Loucy (cell line): ENCODE measurements around the gene SMG6.

Experiments
- H2AFZ ChIP-seq: fragments of 200-600 bp; sonication (generic); 2 replicates; pipeline ENCODE4 v1.6.0; 2016; ENCODE audit warnings: antibody characterized with exemption, mild to moderate bottlenecking, low read length, moderate library complexity
- H3F3A ChIP-seq: fragments of 200-600 bp; 2 replicates; pipeline ENCODE4 v1.6.0; 2016; ENCODE audit warnings: antibody characterized with exemption, low read depth, mild to moderate bottlenecking
- H3K27me3 ChIP-seq: fragments of 200-600 bp; sonication (generic); 2 replicates; pipeline ENCODE4 v1.6.1; 2014; ENCODE audit warnings: low read length, mild to moderate bottlenecking; ENCODE audit not compliant: insufficient read depth, poor library complexity, severe bottlenecking
- H3K36me3 ChIP-seq: fragments of 200-600 bp; sonication (generic); 2 replicates; pipeline ENCODE4 v1.6.1; 2016; ENCODE audit warnings: low read length; ENCODE audit not compliant: insufficient read depth
- H3K4me1 ChIP-seq: fragments of 200-600 bp; sonication (generic); 2 replicates; pipeline ENCODE4 v1.5.1; 2014; ENCODE audit warnings: low read length, mild to moderate bottlenecking; ENCODE audit not compliant: insufficient read depth, poor library complexity, severe bottlenecking
- H3K4me2 ChIP-seq: fragments of 200-600 bp; sonication (generic); 2 replicates; pipeline ENCODE4 v1.6.0; 2014; ENCODE audit warnings: antibody characterized with exemption, low read length, low read depth, mild to moderate bottlenecking; ENCODE audit not compliant: poor library complexity, severe bottlenecking
- H3K4me3 ChIP-seq: fragments of 200-600 bp; sonication (generic); 2 replicates; pipeline ENCODE4 v1.5.1; 2014; ENCODE audit warnings: low read length, mild to moderate bottlenecking, mixed read lengths; ENCODE audit not compliant: poor library complexity, severe bottlenecking
- H3K79me2 ChIP-seq: fragments of 200-600 bp; sonication (generic); 2 replicates; pipeline ENCODE4 v1.6.1; 2014; ENCODE audit warnings: low read length; ENCODE audit not compliant: insufficient read depth
- H3K9ac ChIP-seq: fragments of 200-600 bp; sonication (generic); 2 replicates; pipeline ENCODE4 v1.6.0; 2014; ENCODE audit warnings: mild to moderate bottlenecking, low read depth, low read length, moderate library complexity; ENCODE audit not compliant: poor library complexity, severe bottlenecking
- H3K9me2 ChIP-seq: fragments of 200-600 bp; sonication (generic); replicated peaks from 2 replicates; pipeline ENCODE4 v1.6.1; 2016; ENCODE audit warnings: low read depth, low read length, mixed read lengths
- H3K9me3 ChIP-seq: fragments of 200-600 bp; sonication (generic); 2 replicates; pipeline ENCODE4 v1.6.1; 2014; ENCODE audit warnings: mild to moderate bottlenecking, antibody characterized with exemption, low read length, low read depth; ENCODE audit not compliant: insufficient read depth
- H4K20me1 ChIP-seq: fragments of 200-600 bp; sonication (generic); 2 replicates; pipeline ENCODE4 v1.6.0; 2014; ENCODE audit warnings: antibody characterized with exemption, low read length, mild to moderate bottlenecking; ENCODE audit not compliant: insufficient read depth, poor library complexity, severe bottlenecking
- EZH2phosphoT487 ChIP-seq: fragments of 200-600 bp; IDR thresholded peaks from 2 replicates; pipeline ENCODE4 v1.6.1; 2018; ENCODE audit warnings: antibody characterized with exemption, mild to moderate bottlenecking, moderate library complexity, borderline replicate concordance
- TF ChIP-seq, protein P1 (sequence below): fragments of 200-600 bp; sonication (generic); conservative IDR thresholded peaks from 2 replicates; pipeline ENCODE4 v1.5.1; 2014; ENCODE audit warnings: mild to moderate bottlenecking, antibody characterized with exemption, low read length

The SMG6 gene

DNA sequence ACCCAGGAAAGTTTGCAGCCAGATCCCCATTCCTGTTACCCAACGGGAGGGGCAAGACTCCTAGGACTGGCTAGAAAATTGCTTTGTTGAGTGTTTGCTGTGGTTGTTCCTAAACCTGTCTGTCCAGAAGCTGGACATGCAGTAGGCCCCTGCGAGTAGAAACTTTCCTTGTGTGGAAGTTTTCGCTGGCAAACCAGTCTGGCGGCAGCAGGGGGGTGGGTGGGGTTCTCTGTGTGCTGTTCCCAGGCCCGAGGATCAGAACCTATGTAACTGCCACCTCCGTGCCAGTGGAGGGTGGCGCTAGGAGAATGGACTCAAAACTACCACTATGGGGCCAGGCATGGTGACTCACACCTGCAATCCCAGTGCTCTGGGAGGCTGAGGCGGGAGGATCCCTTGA is 42.9 kb upstream of the SMG6 start:
- TF ChIP-seq, protein P1, sequence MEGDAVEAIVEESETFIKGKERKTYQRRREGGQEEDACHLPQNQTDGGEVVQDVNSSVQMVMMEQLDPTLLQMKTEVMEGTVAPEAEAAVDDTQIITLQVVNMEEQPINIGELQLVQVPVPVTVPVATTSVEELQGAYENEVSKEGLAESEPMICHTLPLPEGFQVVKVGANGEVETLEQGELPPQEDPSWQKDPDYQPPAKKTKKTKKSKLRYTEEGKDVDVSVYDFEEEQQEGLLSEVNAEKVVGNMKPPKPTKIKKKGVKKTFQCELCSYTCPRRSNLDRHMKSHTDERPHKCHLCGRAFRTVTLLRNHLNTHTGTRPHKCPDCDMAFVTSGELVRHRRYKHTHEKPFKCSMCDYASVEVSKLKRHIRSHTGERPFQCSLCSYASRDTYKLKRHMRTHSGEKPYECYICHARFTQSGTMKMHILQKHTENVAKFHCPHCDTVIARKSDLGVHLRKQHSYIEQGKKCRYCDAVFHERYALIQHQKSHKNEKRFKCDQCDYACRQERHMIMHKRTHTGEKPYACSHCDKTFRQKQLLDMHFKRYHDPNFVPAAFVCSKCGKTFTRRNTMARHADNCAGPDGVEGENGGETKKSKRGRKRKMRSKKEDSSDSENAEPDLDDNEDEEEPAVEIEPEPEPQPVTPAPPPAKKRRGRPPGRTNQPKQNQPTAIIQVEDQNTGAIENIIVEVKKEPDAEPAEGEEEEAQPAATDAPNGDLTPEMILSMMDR: no peak
- no peak for TF ChIP-seq EZH2phosphoT487
- no peak overlapping the region for H3K4me2 ChIP-seq
- no peaks in the 10 kb centered on the region for H3K9me3 ChIP-seq
- H4K20me1 ChIP-seq: no peaks in the 10 kb centered on the region
- peaks cover 3% of the 10 kb centered on the region; the same call in 1 of the 2 replicates for H3K36me3 ChIP-seq
- no peaks in the 10 kb centered on the region for H3K9me2 ChIP-seq
- H3K9ac ChIP-seq: no peak overlapping the region
- H3K27me3 ChIP-seq: no peaks in the 10 kb centered on the region
- no peak overlapping the region for H3K4me3 ChIP-seq
- no peaks in the 10 kb centered on the region for H3K79me2 ChIP-seq
- no peaks in the 10 kb centered on the region for H3F3A ChIP-seq
- H3K4me1 ChIP-seq: no peaks in the 10 kb centered on the region
- no peak overlapping the region for H2AFZ ChIP-seq

DNA sequence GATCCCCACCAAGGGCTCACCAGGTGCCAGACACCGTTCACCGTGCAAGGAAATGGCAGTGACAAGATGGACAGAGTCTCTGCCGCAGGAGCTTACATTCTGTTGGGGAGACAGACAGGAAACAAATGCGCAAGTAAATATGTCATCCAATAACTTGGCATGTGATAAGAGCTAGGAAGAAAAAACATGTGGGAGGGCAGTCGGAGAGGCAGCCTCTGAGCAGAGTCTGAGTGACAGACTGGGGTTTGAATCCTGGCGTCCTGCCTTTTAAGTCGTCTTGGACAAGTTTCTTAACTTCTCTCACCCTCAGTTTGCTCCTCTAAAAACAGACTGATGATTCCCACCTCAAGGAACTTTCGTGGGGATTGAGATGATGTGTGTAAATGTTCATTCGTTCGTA is 40.9 kb upstream of the SMG6 start:
- Histone ChIP-seq H3K9me2 (no peaks in the 10 kb centered on the region), H3K4me2 (no peak overlapping the region), H2AFZ (no peak overlapping the region), H3K36me3 (peaks cover 3% of the 10 kb centered on the region; the same call in 1 of the 2 replicates), H3K9me3 (no peaks in the 10 kb centered on the region), H3K9ac (no peak overlapping the region), H3K79me2 (no peaks in the 10 kb centered on the region), H3F3A (no peaks in the 10 kb centered on the region), H3K4me3 (no peak overlapping the region), H4K20me1 (no peaks in the 10 kb centered on the region), H3K27me3 (no peaks in the 10 kb centered on the region), H3K4me1 (no peaks in the 10 kb centered on the region)
- TF ChIP-seq EZH2phosphoT487: no peak
- TF ChIP-seq, protein P1: no peak

DNA sequence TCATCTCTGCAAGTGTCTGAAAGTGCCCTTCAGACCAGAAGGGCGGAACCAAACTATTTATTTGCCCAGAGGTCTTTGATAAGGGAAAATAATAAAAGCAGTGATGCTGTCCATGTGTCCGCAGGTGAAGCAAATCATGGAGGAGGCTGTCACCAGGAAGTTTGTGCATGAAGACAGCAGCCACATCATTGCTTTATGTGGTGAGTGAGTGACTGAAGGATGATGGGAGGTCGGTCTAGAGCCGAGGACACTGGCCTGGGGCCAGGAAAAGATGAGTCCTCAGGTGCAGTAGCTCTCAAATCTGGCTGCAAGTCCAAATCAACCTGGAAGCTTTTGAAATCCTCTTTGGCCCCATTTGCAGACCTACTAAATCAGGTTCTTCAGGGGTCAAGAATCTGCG is 39.8 kb upstream of the SMG6 start:
- Histone ChIP-seq H3K79me2 (peaks cover 4% of the 10 kb centered on the region; the same call in 1 of the 2 replicates), H3K9me2 (no peaks in the 10 kb centered on the region), H4K20me1 (peaks cover 2% of the 10 kb centered on the region), H3K9me3 (no peaks in the 10 kb centered on the region), H3K27me3 (no peaks in the 10 kb centered on the region), H3F3A (no peaks in the 10 kb centered on the region), H3K36me3 (peaks cover 3% of the 10 kb centered on the region; the same call in 1 of the 2 replicates), H3K4me2 (no peak overlapping the region), H3K4me1 (peaks cover 2% of the 10 kb centered on the region), H3K4me3 (no peak overlapping the region), H2AFZ (no peak overlapping the region), H3K9ac (no peak overlapping the region)
- TF ChIP-seq EZH2phosphoT487: no peak
- TF ChIP-seq, protein P1: no peak
